Measurements from ENCODE around the gene PSME3.

- TF ChIP-seq CTCF (IDR thresholded peaks at IDR 0.05) (no peak), POLR2AphosphoS5 (IDR thresholded peaks at IDR 0.05; ENCODE audit: insufficient read depth in 1 of 2, low read depth in 1 of 2) (no peak)
Observed at GRCh38 chr17:42853597-42853967, 20.4 kb downstream of the PSME3 start.

Data from vagina (tissue), 2 donors.